Activated CD4-positive, alpha-beta T cell treated with anti-CD3 and anti-CD28 coated beads, Interleukin-2, amount 50 U/mL, for 16 hours (primary cell): Measurements from ENCODE around the gene MRPL4.

Experiments
- DNase-seq: peaks from one replicate; pipeline ENCODE4 v3.0.0-alpha.2; 2020

MRPL4 gene

DNA sequence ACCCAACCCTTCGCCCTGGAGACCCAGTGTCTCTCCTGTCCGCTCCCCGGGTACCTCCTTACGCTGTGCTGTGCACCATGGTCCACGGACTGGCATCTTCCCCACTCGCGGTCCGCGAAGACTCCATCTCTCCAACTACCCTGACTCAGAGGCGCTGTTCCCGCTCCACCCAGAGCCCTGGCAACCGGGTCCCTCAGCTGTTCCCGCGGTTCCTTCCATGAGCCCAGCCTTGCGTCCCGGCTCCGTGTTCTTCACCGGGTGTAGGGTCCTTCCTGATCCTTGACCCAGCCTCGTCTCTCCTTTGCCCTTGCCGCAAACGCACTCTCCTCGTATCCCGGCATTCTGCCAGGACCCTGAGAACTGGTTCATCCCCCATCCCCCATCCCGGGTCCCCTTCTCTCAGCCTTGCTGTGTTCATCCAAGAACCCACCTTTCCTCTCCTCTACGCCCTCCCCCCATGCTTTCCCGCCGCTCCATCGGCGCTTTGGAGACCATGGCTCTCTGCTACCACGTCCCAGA, 38.4 kb downstream of the MRPL4 start:
- no peak for DNase-seq

- DNase-seq, result peak; percentile 57
These were observed 39.0 kb downstream of the MRPL4 start for GRCh38 chr19:10290876-10291553.

DNA sequence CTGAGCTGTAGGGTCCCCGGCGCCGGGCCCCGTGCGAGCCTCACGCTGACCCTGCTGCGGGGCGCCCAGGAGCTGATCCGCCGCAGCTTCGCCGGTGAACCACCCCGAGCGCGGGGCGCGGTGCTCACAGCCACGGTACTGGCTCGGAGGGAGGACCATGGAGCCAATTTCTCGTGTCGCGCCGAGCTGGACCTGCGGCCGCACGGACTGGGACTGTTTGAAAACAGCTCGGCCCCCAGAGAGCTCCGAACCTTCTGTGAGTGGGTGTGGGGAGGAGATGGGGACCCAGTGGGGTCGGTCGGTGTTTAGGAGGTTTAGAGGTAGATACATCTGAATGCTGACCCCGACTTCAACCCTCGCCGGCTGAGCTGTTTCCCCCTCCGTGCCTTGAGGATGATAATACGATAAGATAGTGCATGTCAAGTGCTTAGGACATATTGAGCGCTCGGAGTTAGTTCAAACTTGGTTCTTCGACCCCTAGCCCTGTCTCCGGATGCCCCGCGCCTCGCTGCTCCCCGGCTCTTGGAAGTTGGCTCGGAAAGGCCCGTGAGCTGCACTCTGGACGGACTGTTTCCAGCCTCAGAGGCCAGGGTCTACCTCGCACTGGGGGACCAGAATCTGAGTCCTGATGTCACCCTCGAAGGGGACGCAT, 39.7 kb downstream of the MRPL4 start:
- DNase-seq, result no peak

- DNase-seq, result peak; percentile 81
These were observed 40.3 kb downstream of the MRPL4 start for GRCh38 chr19:10292206-10292788.

- DNase-seq, result no peak
These were observed 41.0 kb downstream of the MRPL4 start for GRCh38 chr19:10292789-10293636.

GRCh38 chr19:10293637-10294367, 41.8 kb downstream of the MRPL4 start:
- DNase-seq, result no peak

DNA sequence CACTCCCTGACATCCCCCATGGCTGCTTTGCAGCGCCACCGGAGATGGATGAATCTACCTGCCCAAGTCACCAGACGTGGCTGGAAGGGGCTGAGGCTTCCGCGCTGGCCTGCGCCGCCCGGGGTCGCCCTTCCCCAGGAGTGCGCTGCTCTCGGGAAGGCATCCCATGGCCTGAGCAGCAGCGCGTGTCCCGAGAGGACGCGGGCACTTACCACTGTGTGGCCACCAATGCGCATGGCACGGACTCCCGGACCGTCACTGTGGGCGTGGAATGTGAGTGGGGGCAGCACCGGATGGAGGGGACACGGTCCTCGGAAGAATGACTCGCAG, 42.3 kb downstream of the MRPL4 start:
- DNase-seq, result no peak

DNA sequence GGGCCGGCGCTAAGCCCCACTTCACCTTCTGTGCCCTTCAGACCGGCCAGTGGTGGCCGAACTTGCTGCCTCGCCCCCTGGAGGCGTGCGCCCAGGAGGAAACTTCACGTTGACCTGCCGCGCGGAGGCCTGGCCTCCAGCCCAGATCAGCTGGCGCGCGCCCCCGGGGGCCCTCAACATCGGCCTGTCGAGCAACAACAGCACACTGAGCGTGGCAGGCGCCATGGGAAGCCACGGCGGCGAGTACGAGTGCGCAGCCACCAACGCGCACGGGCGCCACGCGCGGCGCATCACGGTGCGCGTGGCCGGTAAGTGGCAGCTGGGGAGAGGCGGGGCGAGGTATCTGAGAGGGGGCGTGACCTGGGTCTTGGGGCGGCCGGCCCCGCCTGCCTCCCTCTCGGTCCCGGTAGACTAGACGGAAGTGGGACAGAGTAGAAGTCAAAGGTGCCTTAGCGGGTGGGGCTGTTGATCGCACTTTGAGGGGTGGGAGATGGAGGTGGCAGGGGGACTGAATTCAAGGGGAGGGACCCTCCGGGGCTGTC, 43.4 kb downstream of the MRPL4 start:
- peak; percentile 51 for DNase-seq

GRCh38 chr19:10295847-10296591, 44.0 kb downstream of the MRPL4 start:
- DNase-seq, result no peak

GRCh38 chr19:10299545-10300458, 47.8 kb downstream of the MRPL4 start:
- DNase-seq, result no peak

DNA sequence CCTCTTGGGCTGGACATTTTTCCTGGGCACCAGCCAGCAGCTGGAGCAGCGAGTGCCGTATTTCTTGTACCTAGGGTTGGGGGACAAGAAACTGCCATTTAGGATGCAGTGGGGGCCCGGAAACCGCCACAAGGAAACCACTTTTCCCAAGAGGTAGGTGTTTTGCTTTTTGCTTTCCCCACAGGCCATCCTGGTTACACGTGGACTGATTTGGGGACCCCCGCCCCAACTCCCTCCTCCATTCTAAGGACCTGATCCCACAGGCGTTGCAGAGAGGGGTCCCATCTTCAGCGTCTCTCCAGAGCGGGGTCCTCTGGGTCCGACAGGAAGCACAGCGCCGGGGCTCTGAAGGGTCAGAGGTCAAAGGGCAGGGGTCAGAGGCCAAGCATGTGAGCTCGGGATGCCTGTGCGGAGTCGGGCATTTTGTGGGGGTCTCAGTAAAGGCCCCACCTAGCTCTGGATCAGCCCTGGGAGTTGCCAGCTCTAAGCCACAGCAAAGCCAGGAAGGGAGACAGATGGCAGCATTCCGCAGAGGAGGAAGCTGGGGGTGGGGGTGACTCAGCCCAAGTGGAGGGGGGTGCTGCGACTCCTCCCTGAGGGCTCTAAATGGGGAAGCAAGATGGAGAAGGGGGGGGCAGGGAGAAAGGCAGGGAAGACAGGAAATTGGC, 53.3 kb downstream of the MRPL4 start:
- DNase-seq, result no peak

GRCh38 chr19:10306327-10306726, 54.3 kb downstream of the MRPL4 start:
- DNase-seq, result no peak

GRCh38 chr19:10309423-10309822, 57.4 kb downstream of the MRPL4 start, which contains the start of gene ZGLP1:
ZGLP1 (minus strand) TSS chr19:10309815.
- no peak for DNase-seq
